Measurements from ENCODE around the gene TNFRSF19.

DNA sequence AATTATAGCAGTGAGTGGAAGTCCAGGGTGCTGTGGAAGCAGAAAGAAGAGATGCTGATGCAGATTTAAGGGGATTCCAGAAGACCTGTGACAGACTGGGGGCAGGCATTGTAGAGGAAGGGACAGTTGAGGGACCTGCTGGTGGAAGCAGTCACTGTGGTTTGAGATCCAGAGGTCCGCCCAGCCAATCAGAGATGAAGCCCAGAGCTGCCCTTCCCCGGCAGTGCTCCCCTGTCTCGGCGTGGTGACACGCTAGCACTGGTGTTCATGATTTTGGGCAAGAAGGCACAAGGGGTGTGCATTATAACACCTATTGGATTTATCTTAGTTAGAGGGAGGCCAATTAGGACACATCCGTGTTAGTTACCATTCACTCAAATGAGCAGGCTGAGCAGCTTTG is 16.1 kb downstream of the TNFRSF19 start:
- no peak for TF ChIP-seq FOXK2 (IDR thresholded peaks at IDR 0.05)
- no peak for TF ChIP-seq CTBP1 (IDR thresholded peaks at IDR 0.05; ENCODE audit: borderline replicate concordance)
- TF ChIP-seq ZNF384 (IDR thresholded peaks at IDR 0.05) = no peak
- no peak for TF ChIP-seq ARNT (IDR thresholded peaks at IDR 0.05)
- TF ChIP-seq TARDBP (IDR thresholded peaks at IDR 0.05) = no peak
- no peak for TF ChIP-seq SP1 (IDR thresholded peaks at IDR 0.05)
- no peak for TF ChIP-seq SUZ12 (IDR thresholded peaks at IDR 0.05)
- no peak for TF ChIP-seq FOXM1 (IDR thresholded peaks at IDR 0.05; ENCODE audit: borderline replicate concordance)
- TF ChIP-seq FOXA1 (IDR thresholded peaks at IDR 0.05) = no peak
